Panc1 (cell line): ENCODE measurements around the gene CDKL1. TPM values are rescaled to one million over a fixed set of nuclear protein-coding genes. Genes with fewer than 3 reads are reported as not detected.

Source experiments
- ATAC-seq: fragments of 200-7000 bp; cut with Tn5 transposase; 2 replicates; pipeline ENCODE4 v1.9.1; 2020; ENCODE audit warnings: mild to moderate bottlenecking, moderate library complexity
- BruUV-seq: library from RNA; stranded (reverse); fragments of 400-500 nt; replicated peaks from 2 replicates; lab custom pipeline; 2021; lab: Mats Ljungman, UMichigan
- CTCF ChIA-PET: fragments of 300-600 bp; sonication (Branson Sonifier 250); formaldehyde crosslinking; loops from one replicate; lab custom pipeline; 2022; ENCODE audit warnings: antibody characterized with exemption; lab: Charles Lee
- POLR2A ChIA-PET: fragments of 300-600 bp; sonication (Branson Sonifier 250); formaldehyde crosslinking; loops from one replicate; lab custom pipeline; 2022; ENCODE audit warnings: antibody characterized with exemption; lab: Charles Lee
- DNase-seq: peaks from one replicate; pipeline ENCODE4 v3.0.0-alpha.2; 2010; ENCODE audit warnings: low read depth, low spot score
- H3K27ac ChIP-seq: 2 replicates; pipeline ENCODE4 v1.5.1; 2011; ENCODE audit warnings: mild to moderate bottlenecking, low read length, inconsistent platforms
- H3K27me3 ChIP-seq: fragments of 200-500 bp; sonication (Bioruptor generic); 2 replicates; pipeline ENCODE4 v1.6.0; 2014; ENCODE audit warnings: low read length, inconsistent platforms; ENCODE audit not compliant: control insufficient read depth, insufficient read depth
- H3K36me3 ChIP-seq: fragments of 200-500 bp; sonication (Bioruptor generic); 2 replicates; pipeline ENCODE4 v1.5.1; 2014; ENCODE audit warnings: inconsistent platforms, mild to moderate bottlenecking, low read length, moderate library complexity; ENCODE audit not compliant: control insufficient read depth, insufficient read depth
- H3K4me1 ChIP-seq: 2 replicates; pipeline ENCODE4 v1.5.1; 2011; ENCODE audit warnings: inconsistent platforms, mild to moderate bottlenecking, low read length, moderate library complexity; ENCODE audit not compliant: control insufficient read depth, insufficient read depth
- H3K4me3 ChIP-seq, 2 experiments: 2 replicates each; pipeline ENCODE4 v1.5.1; 2011 to 2012; ENCODE audit warnings: low read depth in 2 of 2, low read length in 2 of 2, mild to moderate bottlenecking in 2 of 2, inconsistent platforms in 1 of 2, moderate library complexity in 1 of 2
- H3K9me3 ChIP-seq: fragments of 200-500 bp; sonication (Bioruptor generic); 2 replicates; pipeline ENCODE4 v1.5.1; 2014; ENCODE audit warnings: low read depth, mild to moderate bottlenecking, inconsistent platforms, low read length, moderate library complexity; ENCODE audit not compliant: control insufficient read depth, insufficient read depth
- POLR2AphosphoS5 ChIP-seq: IDR thresholded peaks from 2 replicates; pipeline ENCODE4 v1.6.1; 2012; ENCODE audit warnings: mild to moderate bottlenecking, low read depth, low read length, moderate library complexity
- REST ChIP-seq, 2 experiments: IDR thresholded peaks; 2 replicates each; pipeline ENCODE4 v1.6.1; 2011 to 2012; ENCODE audit warnings: low read depth in 2 of 2, control low read depth in 1 of 2, low read length in 1 of 2, mild to moderate bottlenecking in 1 of 2, moderate library complexity in 1 of 2; ENCODE audit not compliant: insufficient read depth in 1 of 2
- SIN3A ChIP-seq: IDR thresholded peaks from 2 replicates; pipeline ENCODE4 v1.6.1; 2012; ENCODE audit warnings: low read depth, mild to moderate bottlenecking, low read length, moderate library complexity, borderline replicate concordance; ENCODE audit not compliant: insufficient read depth
- TCF7L2 ChIP-seq: IDR thresholded peaks from 2 replicates; pipeline ENCODE4 v1.6.1; 2011; ENCODE audit warnings: mild to moderate bottlenecking, low read depth, low read length, inconsistent platforms
- in situ Hi-C: cut with HindIII; loops from 2 replicates; pipeline ENCODE4 v1.10.0; 2016; ENCODE audit warnings: low sequenced_read_pairs, low pct_unique_long_range_greater_than_20kb
- intact Hi-C: fragments of 100-400 bp; cut with micrococcal nuclease; formaldehyde crosslinking; loops from one replicate; pipeline ENCODE4 v1.10.0; 2022; ENCODE audit not compliant: unreplicated experiment
- total RNA-seq: library from RNA; stranded (reverse); gene quantifications from one replicate; pipeline ENCODE4 v1.2.1, GENCODE V29; 2021; ENCODE audit not compliant: unreplicated experiment
- TF ChIP-seq, protein P1 (sequence below): fragments of 450-650 bp; IDR thresholded peaks from 2 replicates; pipeline ENCODE4 v1.5.1; 2017; ENCODE audit warnings: mild to moderate bottlenecking

Gene CDKL1
- total RNA-seq, 1 experiment from 2014 or later, result 5.8 TPM

DNA sequence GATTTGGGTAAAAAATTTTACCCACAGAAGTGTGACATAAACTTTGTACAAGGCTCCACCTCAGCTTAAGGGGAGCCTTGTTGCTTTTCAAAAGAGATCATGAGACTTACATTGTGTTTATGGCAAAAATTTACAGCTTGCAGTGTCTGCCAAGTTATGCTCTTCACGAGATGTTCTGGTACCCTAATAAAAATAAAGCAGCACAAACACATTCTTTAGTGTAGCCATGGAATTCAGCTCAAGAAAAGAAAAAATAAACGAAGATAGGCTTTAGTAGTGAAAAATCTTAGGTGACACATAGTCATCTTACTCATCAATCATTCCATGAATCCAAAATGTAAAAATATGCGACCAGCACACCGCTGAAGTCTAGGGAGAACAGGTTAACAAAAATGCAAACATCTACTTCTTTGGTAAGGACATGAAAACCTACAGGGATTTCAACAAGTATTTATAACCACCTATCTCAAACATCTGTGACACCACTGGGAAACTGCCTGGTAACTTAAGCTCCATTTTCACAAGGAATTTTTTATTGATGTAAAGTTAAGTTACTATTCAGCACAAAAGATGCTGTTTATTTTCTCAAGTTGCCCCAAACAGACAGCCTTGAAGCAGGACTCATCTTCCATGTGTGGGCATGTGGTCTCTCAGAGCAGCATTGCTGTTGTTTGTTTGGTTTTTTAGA lies 51.7 kb downstream of the CDKL1 start (continued):
- TF ChIP-seq, protein P1, sequence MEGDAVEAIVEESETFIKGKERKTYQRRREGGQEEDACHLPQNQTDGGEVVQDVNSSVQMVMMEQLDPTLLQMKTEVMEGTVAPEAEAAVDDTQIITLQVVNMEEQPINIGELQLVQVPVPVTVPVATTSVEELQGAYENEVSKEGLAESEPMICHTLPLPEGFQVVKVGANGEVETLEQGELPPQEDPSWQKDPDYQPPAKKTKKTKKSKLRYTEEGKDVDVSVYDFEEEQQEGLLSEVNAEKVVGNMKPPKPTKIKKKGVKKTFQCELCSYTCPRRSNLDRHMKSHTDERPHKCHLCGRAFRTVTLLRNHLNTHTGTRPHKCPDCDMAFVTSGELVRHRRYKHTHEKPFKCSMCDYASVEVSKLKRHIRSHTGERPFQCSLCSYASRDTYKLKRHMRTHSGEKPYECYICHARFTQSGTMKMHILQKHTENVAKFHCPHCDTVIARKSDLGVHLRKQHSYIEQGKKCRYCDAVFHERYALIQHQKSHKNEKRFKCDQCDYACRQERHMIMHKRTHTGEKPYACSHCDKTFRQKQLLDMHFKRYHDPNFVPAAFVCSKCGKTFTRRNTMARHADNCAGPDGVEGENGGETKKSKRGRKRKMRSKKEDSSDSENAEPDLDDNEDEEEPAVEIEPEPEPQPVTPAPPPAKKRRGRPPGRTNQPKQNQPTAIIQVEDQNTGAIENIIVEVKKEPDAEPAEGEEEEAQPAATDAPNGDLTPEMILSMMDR, result no peak

DNA sequence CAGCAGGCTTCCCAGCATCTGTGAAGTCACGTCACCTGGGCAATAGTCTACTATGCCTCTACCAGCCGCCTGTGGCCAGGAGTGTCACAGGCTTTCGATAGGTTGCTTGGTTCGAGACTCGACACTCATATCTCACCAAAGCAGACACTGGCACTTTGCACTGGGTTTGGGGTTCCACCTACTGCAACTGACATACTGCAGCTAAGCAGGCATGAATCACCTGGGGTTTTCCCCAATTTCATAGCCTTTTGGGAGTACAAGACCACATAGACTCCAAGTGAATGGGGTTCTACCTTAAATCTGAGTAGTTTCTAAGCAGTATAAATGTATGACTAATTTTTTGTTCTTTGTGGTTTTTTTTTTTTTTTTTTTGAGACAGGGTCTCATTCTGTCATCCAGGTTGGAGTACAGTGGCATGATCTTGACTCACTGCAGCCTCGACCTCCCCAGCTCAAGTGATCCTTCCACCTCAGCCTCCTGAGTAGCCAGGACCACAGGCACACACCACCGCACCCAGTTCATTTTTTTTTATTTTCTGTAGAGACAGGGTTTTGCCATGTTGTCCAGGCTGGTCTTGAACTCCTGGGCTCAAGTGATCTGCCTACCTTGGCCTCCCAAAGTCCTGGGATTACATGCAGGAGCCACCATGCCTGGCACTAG lies 52.4 kb downstream of the CDKL1 start:
- intact Hi-C loops, result no loop called here
- ChIA-PET CTCF (no interaction called here), POLR2A (no interaction called here)
- Histone ChIP-seq H3K27ac (no peak overlapping the region), H3K4me3 (no peak overlapping the region), H3K27me3 (no peaks in the 10 kb centered on the region), H3K9me3 (no peaks in the 10 kb centered on the region), H3K36me3 (no peaks in the 10 kb centered on the region), H3K4me1 (peaks cover 7% of the 10 kb centered on the region)
- DNase-seq (no peak), ATAC-seq (no peak)
- in situ Hi-C loops, result no loop called here
- BruUV-seq, result no TSS peak
- TF ChIP-seq SIN3A (no peak), REST (IDR thresholded peaks at IDR 0.05; ENCODE audit: insufficient read depth in 1 of 2, low read depth in 2 of 2, low read length in 1 of 2) (no peak), POLR2AphosphoS5 (no peak), TCF7L2 (no peak)
- TF ChIP-seq, protein P1, result no peak

- no peak for ATAC-seq
- H3K4me1 ChIP-seq, result peaks cover 7% of the 10 kb centered on the region
- CTCF ChIA-PET, result no interaction called here
These were observed 53.2 kb downstream of the CDKL1 start for GRCh38 chr14:50343434-50343833.

More at GRCh38 chr14:50343434-50343833, 53.2 kb downstream of the CDKL1 start:
- Histone ChIP-seq H3K9me3 (no peaks in the 10 kb centered on the region), H3K27me3 (no peaks in the 10 kb centered on the region), H3K27ac (no peak overlapping the region), H3K36me3 (no peaks in the 10 kb centered on the region), H3K4me3 (no peak overlapping the region)
- POLR2A ChIA-PET, result no interaction called here
- intact Hi-C loops (no loop called here), in situ Hi-C loops (no loop called here)
- BruUV-seq, result no TSS peak
- no peak for DNase-seq
- TF ChIP-seq, protein P1, result no peak
- no peak for TF ChIP-seq SIN3A
- no peak for TF ChIP-seq TCF7L2
- no peak for TF ChIP-seq REST (IDR thresholded peaks at IDR 0.05; ENCODE audit: insufficient read depth in 1 of 2, low read depth in 2 of 2, low read length in 1 of 2)
- no peak for TF ChIP-seq POLR2AphosphoS5
